OCI-M1 (cell line): ENCODE measurements around the gene SRPK1.
"Not testable (repeated sequence)": the region's sequence is repeated elsewhere in the genome, so short reads cannot be mapped to it uniquely, and the experiment has no call there.

Experiments
- DNase-seq: peaks from one replicate; lab custom pipeline; 2025; lab: John Stamatoyannopoulos, UW

Gene SRPK1

DNA sequence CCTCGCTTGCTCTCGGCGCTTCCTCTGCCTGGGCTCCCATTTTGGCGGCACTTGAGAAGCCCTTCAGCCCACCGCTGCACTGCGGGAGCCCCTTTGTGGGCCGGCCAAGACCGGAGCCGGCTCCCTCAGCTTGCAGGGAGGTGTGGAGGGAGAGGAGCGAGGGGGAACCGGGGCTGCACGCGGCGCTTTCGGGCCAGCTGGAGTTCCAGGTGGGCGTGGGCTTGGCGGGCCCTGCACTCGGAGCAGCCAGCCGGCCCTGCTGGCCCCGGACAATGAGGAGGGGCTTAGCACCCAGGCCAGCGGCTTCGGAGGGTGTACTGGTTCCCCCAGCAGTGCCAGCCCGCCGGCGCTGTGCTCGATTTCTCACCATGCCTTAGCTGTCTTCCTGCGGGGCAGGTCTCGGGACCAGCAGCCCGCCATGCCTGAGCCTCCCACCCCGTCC is 10.2 kb upstream of the SRPK1 start:
- DNase-seq, result no peak

GRCh38 chr6:35929601-35930000 is 8.7 kb upstream of the SRPK1 start:
- DNase-seq, result no peak

DNA sequence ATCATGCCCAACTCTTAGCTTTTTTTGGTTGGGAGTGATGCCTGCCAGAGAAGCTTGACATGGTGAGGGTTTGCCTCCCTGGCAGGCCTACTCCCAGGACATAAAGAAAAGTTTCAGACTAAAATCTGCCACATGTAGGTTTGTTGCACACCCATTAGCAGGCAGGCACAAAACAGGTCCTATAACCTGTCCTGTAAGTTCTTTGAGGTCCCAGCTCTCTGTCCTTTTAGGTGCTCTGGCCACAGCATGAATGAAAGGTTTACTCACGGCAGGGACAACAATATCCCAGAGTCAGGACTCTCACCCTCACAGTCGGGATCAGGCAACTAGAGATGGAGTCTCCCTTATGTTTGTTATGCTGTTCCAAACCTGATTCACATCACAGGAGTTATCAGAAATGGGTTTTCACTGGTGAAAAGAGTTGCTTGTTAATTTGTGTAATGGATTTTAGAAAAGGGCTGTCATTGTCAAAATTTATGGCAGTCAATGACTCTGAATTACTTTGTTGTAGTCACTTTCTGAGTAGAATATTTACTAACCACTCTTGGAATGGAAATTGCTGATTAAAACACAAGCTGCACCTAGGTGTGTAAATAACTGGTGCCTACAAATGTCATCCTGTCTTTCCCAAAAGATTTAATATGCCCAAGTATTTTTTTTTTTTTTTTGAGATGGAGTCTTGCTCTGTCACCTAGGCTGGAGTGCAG is 5.8 kb upstream of the SRPK1 start:
- no peak for DNase-seq

GRCh38 chr6:35925961-35926360 is 5.1 kb upstream of the SRPK1 start:
- DNase-seq, result no peak

GRCh38 chr6:35924146-35924545 is 3.2 kb upstream of the SRPK1 start:
- DNase-seq, result no peak

DNA sequence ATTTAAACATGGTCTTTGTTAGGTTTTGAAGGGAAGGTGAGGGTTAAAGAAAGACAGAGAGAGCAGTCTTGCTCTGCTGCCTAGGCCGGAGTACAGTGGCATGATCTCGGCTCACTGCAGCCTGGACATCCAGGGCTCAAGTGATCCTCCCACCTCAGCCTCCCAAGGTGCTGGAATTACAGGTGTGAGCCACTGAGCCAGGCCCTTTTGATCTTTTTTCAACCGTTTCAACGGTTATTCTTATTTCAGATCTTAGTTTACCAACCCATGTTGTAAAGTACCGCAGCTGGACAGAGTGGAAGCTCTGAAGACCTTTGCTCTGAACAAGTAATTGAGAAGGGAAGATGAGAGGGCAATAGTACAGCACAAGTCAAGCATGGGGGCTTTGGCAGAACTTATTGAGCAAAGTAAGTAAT is 1.2 kb upstream of the SRPK1 start:
- DNase-seq, result no peak

DNA sequence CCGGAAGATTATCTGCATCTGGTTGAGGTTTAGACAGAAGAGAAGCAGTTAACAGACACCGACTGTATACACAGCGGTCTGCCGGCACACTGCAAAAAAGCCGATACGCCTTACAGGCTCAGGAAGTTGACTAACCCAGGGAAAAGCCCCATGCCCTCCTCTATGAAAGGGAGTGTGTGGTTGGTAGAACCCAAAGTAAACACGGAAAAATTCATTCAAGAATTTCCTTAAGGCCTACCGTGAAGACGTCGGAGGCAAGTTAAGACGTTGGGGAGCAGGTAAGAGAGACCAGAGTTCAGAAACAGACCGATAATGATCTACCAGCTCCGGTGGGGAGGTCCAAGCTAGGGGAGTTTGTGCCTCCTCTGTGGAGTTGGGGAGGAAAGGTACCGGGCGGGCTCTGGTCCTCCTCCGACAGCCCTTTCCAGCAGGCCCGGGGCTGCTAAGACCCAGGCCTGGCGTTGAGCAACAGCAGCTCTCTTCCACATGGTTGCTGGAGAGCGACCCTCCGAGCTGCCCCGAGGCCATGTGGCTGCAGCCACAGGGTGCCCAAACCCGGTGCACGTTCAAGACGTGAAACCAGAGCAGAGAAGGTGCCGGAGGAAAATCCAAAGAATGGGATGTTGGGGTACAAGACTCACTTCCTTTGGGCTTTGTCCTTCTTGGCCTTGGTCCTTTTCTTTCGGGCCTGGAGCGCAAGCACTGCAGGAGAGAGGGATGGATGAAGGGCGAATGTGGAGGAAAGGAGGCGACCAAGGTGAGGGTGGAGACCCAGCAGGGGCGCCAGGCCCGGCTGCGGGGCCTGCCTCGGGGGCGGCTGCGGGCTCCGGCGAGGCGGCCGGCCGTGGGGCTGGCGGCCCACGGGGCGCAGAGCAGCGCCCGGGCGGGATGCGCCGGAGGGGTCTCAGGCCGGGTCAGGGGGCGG is 809 bp downstream of the SRPK1 start:
- peak; percentile 80 for DNase-seq

DNA sequence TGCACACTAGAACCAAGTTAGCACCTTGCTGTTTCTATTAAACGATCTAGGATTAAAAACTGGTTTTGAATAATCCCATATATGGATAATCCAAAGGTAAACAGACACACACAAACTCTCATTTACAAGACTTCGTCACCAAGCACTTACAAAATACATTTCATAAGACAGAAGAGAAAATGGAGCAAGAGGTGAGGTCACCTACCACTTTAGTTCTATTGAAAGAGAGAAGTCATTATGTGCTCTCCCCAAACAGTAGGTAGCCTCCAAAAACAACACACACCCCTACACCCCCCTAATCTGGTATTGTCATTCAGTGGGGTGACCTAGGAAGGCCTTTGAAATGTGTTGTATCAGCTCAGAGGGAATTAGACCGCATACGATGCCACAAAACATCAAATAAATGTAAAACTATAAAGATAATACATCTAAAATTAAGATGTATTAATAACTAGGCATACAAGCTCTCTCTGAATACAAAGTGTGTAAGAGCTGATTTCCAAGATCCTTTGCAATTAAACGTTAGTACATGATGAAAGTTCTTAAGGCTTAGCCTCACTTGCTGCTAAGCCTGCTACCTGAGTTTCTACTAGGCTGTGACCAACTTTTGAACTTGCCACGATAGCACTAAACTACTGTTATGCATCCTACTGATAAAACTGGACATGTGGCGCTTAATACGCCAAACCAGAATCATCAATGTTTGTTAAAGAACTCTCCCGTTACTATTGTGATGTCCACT is 1.6 kb downstream of the SRPK1 start:
- peak; percentile 80 for DNase-seq

GRCh38 chr6:35916893-35917292 is 4.0 kb downstream of the SRPK1 start:
- not testable (repeated sequence) for DNase-seq

GRCh38 chr6:35916056-35916455 is 4.8 kb downstream of the SRPK1 start:
- no peak for DNase-seq

DNA sequence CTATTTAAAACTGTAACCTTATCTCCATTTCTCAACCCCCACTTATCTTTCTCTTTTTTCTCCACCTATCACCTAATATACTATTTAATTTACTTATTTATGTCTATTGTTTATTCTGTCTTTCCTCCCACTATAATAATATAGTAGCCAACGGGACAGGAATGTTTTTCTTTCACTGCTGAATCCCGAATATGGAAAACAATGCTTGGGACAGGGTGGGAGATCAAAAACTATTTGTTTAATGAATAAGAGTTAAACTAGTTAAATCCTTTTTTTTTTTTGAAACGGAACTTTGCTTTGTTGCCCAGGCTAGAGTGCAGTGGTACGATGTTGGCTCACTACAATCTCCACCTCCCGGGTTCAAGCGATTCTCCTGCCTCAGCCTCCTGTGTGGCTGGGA is 6.4 kb downstream of the SRPK1 start:
- DNase-seq, result no peak

- DNase-seq, result no peak
These were observed 8.8 kb downstream of the SRPK1 start for GRCh38 chr6:35911871-35912653.

DNA sequence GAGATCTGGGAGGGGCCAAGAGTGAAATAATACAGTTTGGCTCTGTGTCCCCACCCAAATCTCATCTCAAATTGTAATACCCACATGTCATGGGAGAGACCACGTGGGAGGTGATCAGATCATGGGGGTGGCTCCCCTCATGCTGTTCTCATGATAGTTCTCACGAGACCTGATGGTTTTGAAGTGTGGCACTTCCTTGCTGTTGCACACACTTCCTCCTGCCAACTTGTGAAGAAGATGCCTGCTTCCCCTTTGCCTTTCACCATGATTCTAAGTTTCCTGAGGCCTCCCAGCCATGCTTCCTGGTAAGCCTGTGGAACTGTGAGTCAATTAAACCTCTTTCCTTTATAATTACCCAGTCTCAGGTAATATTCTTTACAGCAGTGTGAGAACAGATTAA is 11.3 kb downstream of the SRPK1 start:
- DNase-seq, result not testable (repeated sequence)

DNA sequence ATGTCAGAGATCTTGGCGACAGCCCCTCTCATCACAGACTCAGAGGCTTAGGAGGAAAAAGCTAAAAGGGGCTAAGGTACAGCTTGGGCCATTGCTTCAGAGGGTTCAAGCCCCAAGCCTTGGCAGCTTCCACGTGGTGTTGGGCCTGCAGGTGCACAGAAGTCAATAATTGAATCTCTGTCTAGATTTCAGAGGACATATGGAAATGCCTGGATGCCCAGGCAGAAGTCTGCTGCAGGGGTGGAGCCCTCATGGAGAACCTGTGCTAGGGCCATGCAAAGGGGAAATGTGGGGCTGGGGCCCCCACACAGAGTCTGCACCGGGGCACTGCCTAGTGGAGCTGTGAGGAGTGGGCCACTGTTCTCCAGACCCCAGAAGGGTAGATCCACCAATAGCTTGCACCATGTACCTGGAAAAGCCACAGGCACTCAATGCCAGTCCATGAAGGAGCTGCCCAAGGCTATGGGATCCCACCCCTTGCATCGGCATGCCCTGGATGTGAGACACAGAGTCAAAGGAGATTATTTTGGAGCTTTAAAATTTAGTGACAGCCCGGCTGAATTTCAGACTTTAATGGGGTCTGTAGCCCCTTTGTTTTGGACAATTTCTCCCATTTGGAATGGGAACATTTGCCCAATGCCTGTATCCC is 12.0 kb downstream of the SRPK1 start:
- DNase-seq, result peak; percentile 19

DNA sequence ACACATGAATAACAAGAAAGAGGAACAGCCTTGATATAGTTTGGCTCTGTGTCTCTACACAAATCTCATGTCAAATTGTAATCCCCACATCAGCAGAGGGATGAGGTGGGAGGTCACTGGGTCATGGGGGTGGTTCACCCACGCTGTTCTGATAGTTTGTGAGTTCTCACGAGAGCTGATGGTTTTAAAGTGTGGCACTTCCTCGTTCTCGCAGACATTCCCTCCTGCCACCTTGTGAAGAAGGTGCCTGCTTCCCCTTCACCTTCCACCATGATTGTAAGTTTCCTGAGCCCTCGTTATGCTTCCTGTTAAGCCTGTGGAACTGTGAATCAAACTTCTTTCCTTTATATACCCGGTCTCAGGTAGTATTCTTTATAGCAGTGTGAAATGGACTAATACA is 13.1 kb downstream of the SRPK1 start:
- peak; percentile 24 for DNase-seq

DNA sequence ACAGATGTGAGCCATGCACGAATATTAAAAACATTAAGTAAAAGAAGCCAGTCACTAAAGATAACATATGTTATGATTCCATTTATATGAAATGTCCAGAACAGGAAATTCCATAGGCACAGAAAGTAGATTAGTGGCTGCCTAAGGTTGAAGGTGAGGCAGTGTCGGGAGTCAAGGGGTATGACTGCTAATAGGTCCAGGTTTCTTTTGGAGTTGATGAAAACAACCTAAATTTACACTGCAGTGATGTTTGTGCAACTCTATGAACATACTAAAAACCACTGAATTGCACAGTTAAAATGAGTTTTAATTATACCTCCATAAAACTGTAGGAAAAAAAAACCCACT is 14.4 kb downstream of the SRPK1 start:
- DNase-seq, result no peak

GRCh38 chr6:35905841-35906498 is 14.9 kb downstream of the SRPK1 start:
- DNase-seq, result no peak

- no peak for DNase-seq
These were observed 15.6 kb downstream of the SRPK1 start for GRCh38 chr6:35905141-35905785.

DNA sequence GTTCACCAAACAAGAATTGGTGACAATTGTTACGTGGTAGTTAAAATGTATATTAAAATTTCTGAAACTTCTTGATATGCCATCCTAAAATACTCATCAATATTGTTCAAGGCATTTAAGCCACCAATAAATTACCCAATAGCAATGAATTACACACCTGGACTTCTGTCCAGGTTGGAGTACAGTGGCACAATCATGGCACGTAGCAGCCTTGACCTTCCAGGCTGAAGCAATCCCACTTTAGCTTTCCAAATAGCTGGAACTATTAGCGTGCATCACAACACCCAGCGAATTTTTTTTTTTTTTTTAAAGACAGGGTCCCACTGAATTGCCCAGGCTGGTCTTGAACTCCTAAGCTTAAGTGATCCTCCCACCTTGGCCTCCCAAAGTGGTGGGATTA is 17.2 kb downstream of the SRPK1 start:
- DNase-seq, result no peak

- DNase-seq, result no peak
These were observed 20.4 kb downstream of the SRPK1 start for GRCh38 chr6:35900448-35900847.
